Endothelial cell of umbilical vein (primary cell): ENCODE data around the gene PGLYRP1. TPM values are rescaled to one million over a fixed set of nuclear protein-coding genes. Genes with fewer than 3 reads are reported as not detected.

ENCODE experiments used
- BruUV-seq: library from RNA; stranded (reverse); fragments of 400-500 nt; replicated peaks from 2 replicates; lab custom pipeline; 2021; lab: Mats Ljungman, UMichigan
- CTCF ChIA-PET: fragments of 300-600, 350-600 bp; sonication (Branson Sonifier 250); formaldehyde crosslinking; loops from one replicate; lab custom pipeline; 2021; ENCODE audit warnings: antibody characterized with exemption, inconsistent platforms; lab: Charles Lee
- POLR2A ChIA-PET: fragments of 300-600, 350-600 bp; sonication (Branson Sonifier 250); formaldehyde crosslinking; loops from one replicate; lab custom pipeline; 2021; ENCODE audit warnings: antibody characterized with exemption, inconsistent platforms; lab: Charles Lee
- DNase-seq: peaks from one replicate; pipeline ENCODE4 v3.0.0-alpha.2; 2011; ENCODE audit warnings: low read depth, low spot score
- FAIRE-seq: peaks from 2 replicates; lab custom pipeline; 2011; peaks lifted over from hg19 to GRCh38; lab: Jason Lieb, UNC
- H2AFZ ChIP-seq: 2 replicates; pipeline ENCODE4 v1.6.0; 2012; ENCODE audit warnings: low read depth, low read length, control low read depth, inconsistent platforms
- H3K27ac ChIP-seq: 2 replicates; pipeline ENCODE4 v1.5.1; 2011; ENCODE audit warnings: low read depth, mild to moderate bottlenecking, control low read depth, low read length, moderate library complexity; ENCODE audit not compliant: insufficient read depth
- H3K27me3 ChIP-seq, 2 experiments: 2 replicates each; pipeline versions ENCODE4 v1.6.0 to v1.6.1; 2011; ENCODE audit warnings: low read length in 2 of 2, mixed read lengths in 1 of 2; ENCODE audit not compliant: control insufficient read depth in 2 of 2, insufficient read depth in 2 of 2
- H3K36me3 ChIP-seq, 2 experiments: 2 replicates in 1 of 2; 3 replicates in 1 of 2; pipeline ENCODE4 v1.5.1; 2011; ENCODE audit warnings: low read length in 2 of 2, mild to moderate bottlenecking in 1 of 2, moderate library complexity in 1 of 2; ENCODE audit not compliant: control insufficient read depth in 2 of 2, insufficient read depth in 2 of 2; ENCODE audit errors: extremely low read depth in 1 of 2
- H3K4me1 ChIP-seq: 3 replicates; pipeline ENCODE4 v1.5.1; 2011; ENCODE audit warnings: mild to moderate bottlenecking, low read length; ENCODE audit not compliant: control insufficient read depth, insufficient read depth; ENCODE audit errors: extremely low read depth
- H3K4me2 ChIP-seq: 2 replicates; pipeline ENCODE4 v1.6.1; 2011; ENCODE audit warnings: low read length, control low read depth, mixed read lengths; ENCODE audit not compliant: insufficient read depth
- H3K4me3 ChIP-seq, 3 experiments: fragments of 200-600 bp in 1 of 3; sonication (generic), shearing (Covaris generic) in 1 of 3; replicated peaks in 1 of 3; 2 replicates each; pipeline ENCODE4 v1.5.1; 2011 to 2016; ENCODE audit warnings: control low read depth in 3 of 3, low read length in 3 of 3, mild to moderate bottlenecking in 2 of 3, inconsistent platforms in 1 of 3, low read depth in 1 of 3, moderate library complexity in 1 of 3; ENCODE audit not compliant: insufficient read depth in 1 of 3
- H3K79me2 ChIP-seq: 2 replicates; pipeline ENCODE4 v1.6.0; 2012; ENCODE audit warnings: low read length, inconsistent platforms; ENCODE audit not compliant: control insufficient read depth, insufficient read depth
- H3K9ac ChIP-seq: replicated peaks from 2 replicates; pipeline ENCODE3; 2011; ENCODE audit warnings: low read length, control low read depth; ENCODE audit not compliant: insufficient read depth; ENCODE audit errors: extremely low read depth
- H3K9me1 ChIP-seq: replicated peaks from 3 replicates; pipeline ENCODE4 v1.6.0; 2011; ENCODE audit warnings: mild to moderate bottlenecking, low read length; ENCODE audit not compliant: control insufficient read depth, insufficient read depth; ENCODE audit errors: extremely low read depth
- H3K9me3 ChIP-seq: replicated peaks from 2 replicates; pipeline ENCODE4 v1.5.1; 2012; ENCODE audit warnings: low read length, inconsistent platforms; ENCODE audit not compliant: control insufficient read depth, insufficient read depth
- H4K20me1 ChIP-seq: replicated peaks from 2 replicates; pipeline ENCODE3; 2011; ENCODE audit warnings: mild to moderate bottlenecking, low read length; ENCODE audit not compliant: control insufficient read depth, insufficient read depth; ENCODE audit errors: extremely low read depth
- EZH2 ChIP-seq: IDR thresholded peaks from 2 replicates; pipeline ENCODE4 v1.6.1; 2012; ENCODE audit warnings: borderline replicate concordance, low read depth, mild to moderate bottlenecking, moderate library complexity, low read length, inconsistent platforms; ENCODE audit not compliant: severe bottlenecking
- FOS ChIP-seq: IDR thresholded peaks from 2 replicates; pipeline ENCODE4 v1.6.1; 2011; ENCODE audit warnings: mild to moderate bottlenecking, low read length, moderate library complexity, borderline replicate concordance; ENCODE audit not compliant: insufficient read depth
- GATA2 ChIP-seq: IDR thresholded peaks from 2 replicates; pipeline ENCODE4 v1.7.0; 2011; ENCODE audit warnings: low read depth, mild to moderate bottlenecking, moderate library complexity, mixed read lengths, low read length; ENCODE audit not compliant: insufficient read length, insufficient read depth
- JUN ChIP-seq: IDR thresholded peaks from 2 replicates; pipeline ENCODE4 v1.6.1; 2011; ENCODE audit warnings: borderline replicate concordance, low read depth; ENCODE audit not compliant: insufficient read length, insufficient read depth
- MYC ChIP-seq: IDR thresholded peaks from one replicate; pipeline ENCODE4 v1.6.1; 2011; ENCODE audit warnings: mild to moderate bottlenecking, low read depth, low read length
- POLR2A ChIP-seq: IDR thresholded peaks from 2 replicates; pipeline ENCODE4 v1.6.1; 2012; ENCODE audit warnings: low read depth, mild to moderate bottlenecking, control low read depth, low read length
- POLR2AphosphoS5 ChIP-seq: IDR thresholded peaks from 2 replicates; pipeline ENCODE4 v1.6.1; 2012; ENCODE audit warnings: low read depth, mild to moderate bottlenecking, control low read depth, low read length, moderate library complexity; ENCODE audit not compliant: insufficient read depth
- dilution Hi-C: fragments of 300-500 bp; cut with MboI; formaldehyde crosslinking; loops from one replicate; pipeline ENCODE4 v1.15.0; 2019; ENCODE audit warnings: low sequenced_read_pairs; ENCODE audit not compliant: extremely low pct_ligation_motif_present
- intact Hi-C: fragments of 100-400 bp; cut with micrococcal nuclease; formaldehyde crosslinking; loops from one replicate; pipeline ENCODE4 v1.10.0; 2022
- polyA plus RNA-seq, 4 experiments: library from polyadenylated mRNA; depleted of rRNA in 3 of 4; stranded (reverse) in 3 of 4; unstranded in 1 of 4; fragments of >200 nt; gene quantifications; 2 replicates each; pipeline versions ENCODE4 v1.2.1 to v1.2.3, GENCODE V29; 2011 to 2012; ENCODE audit warnings: missing spikeins in 1 of 4
- total RNA-seq: library from RNA; stranded (reverse); gene quantifications from 2 replicates; pipeline ENCODE4 v1.2.3, GENCODE V29; 2021
- TF ChIP-seq, protein P1 (sequence below): IDR thresholded peaks from 2 replicates; pipeline ENCODE4 v1.6.1; 2011; ENCODE audit not compliant: insufficient read depth, insufficient read length
- TF ChIP-seq, protein P2 (sequence below), 2 donors: IDR thresholded peaks; 1 replicate in 1 of 2; 2 replicates in 1 of 2; pipeline ENCODE4 v1.5.1; 2011; ENCODE audit warnings: low read length in 2 of 2, mild to moderate bottlenecking in 2 of 2, moderate library complexity in 2 of 2, control low read depth in 1 of 2, inconsistent platforms in 1 of 2, low read depth in 1 of 2; ENCODE audit not compliant: insufficient read depth in 1 of 2; ENCODE audit errors: extremely low read depth in 1 of 2

Gene PGLYRP1
- total and polyA plus RNA-seq, 2 donors (not counting 3 experiments of a cell fraction or from before 2014, with no cell fraction given), result not detected

GRCh38 chr19:45978156-45978555 lies 44.7 kb downstream of the PGLYRP1 start:
- Histone ChIP-seq H3K9me3 (no peaks in the 10 kb centered on the region), H4K20me1 (no peaks in the 10 kb centered on the region), H3K4me1 (no peaks in the 10 kb centered on the region), H3K4me3 (no peak overlapping the region), H3K4me2 (no peak overlapping the region), H3K9ac (no peak overlapping the region), H3K27me3 (peaks cover 2 to 4% of the 10 kb centered on the region in 2 experiments), H2AFZ (no peak overlapping the region), H3K79me2 (no peaks in the 10 kb centered on the region), H3K36me3 (no peaks in the 10 kb centered on the region), H3K9me1 (no peaks in the 10 kb centered on the region), H3K27ac (no peak overlapping the region)
- ChIA-PET CTCF (interaction anchor here (0.7 to 1.9 kb wide), 2 partner anchors 32 to 51 kb away, joined by 3 to 6 read pairs; no protein-coding TSS in a partner anchor), POLR2A (no interaction called here)
- BruUV-seq, result no TSS peak
- FAIRE-seq, result no peak
- DNase-seq, result no peak
- dilution Hi-C loops (no loop called here), intact Hi-C loops (no loop called here)
- TF ChIP-seq POLR2AphosphoS5 (no peak), EZH2 (no peak), JUN (no peak), MYC (no peak)
- TF ChIP-seq, protein P1, sequence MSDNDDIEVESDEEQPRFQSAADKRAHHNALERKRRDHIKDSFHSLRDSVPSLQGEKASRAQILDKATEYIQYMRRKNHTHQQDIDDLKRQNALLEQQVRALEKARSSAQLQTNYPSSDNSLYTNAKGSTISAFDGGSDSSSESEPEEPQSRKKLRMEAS, result no peak

DNA sequence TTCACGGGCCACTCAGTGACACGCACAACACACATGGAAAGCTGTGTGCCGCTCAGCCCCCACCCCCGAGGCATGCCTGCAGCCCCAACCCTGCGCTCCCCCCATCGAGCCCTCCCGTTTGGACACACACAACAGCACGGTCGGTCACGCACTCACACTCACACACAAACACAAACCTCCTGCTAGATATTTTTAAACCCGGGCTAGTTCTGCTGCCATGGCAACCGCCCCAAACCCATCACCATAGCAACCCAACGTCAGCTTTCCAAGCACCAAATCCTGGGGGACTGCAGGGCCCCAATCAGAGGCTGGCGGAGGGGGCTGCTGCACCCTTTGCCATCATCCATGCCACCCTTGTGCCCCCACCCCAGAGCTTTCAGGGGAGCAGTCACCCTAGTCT lies 46.7 kb downstream of the PGLYRP1 start:
- H2AFZ ChIP-seq, result no peak overlapping the region
- intact Hi-C loops (no loop called here), dilution Hi-C loops (no loop called here)
- TF ChIP-seq, protein P2, sequence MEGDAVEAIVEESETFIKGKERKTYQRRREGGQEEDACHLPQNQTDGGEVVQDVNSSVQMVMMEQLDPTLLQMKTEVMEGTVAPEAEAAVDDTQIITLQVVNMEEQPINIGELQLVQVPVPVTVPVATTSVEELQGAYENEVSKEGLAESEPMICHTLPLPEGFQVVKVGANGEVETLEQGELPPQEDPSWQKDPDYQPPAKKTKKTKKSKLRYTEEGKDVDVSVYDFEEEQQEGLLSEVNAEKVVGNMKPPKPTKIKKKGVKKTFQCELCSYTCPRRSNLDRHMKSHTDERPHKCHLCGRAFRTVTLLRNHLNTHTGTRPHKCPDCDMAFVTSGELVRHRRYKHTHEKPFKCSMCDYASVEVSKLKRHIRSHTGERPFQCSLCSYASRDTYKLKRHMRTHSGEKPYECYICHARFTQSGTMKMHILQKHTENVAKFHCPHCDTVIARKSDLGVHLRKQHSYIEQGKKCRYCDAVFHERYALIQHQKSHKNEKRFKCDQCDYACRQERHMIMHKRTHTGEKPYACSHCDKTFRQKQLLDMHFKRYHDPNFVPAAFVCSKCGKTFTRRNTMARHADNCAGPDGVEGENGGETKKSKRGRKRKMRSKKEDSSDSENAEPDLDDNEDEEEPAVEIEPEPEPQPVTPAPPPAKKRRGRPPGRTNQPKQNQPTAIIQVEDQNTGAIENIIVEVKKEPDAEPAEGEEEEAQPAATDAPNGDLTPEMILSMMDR (IDR thresholded peaks at IDR 0.05; ENCODE audit: extremely low read depth in 1 of 2, insufficient read depth in 1 of 2, low read depth in 1 of 2, low read length in 2 of 2), result no peak
- TF ChIP-seq MYC, result no peak
- no peak for TF ChIP-seq GATA2
- TF ChIP-seq, protein P1, result no peak
- TF ChIP-seq POLR2AphosphoS5, result no peak
- TF ChIP-seq POLR2A, result no peak
- TF ChIP-seq JUN, result no peak
- no peak for TF ChIP-seq EZH2
- no peak for TF ChIP-seq FOS
- no peaks in the 10 kb centered on the region for H3K9me3 ChIP-seq
- H3K27ac ChIP-seq, result no peak overlapping the region
- H3K79me2 ChIP-seq, result peaks cover 9% of the 10 kb centered on the region
- H3K4me3 ChIP-seq, result no peak overlapping the region
- CTCF ChIA-PET, result no interaction called here
- H3K4me1 ChIP-seq, result peaks cover 15% of the 10 kb centered on the region
- no peaks in the 10 kb centered on the region for H3K9me1 ChIP-seq
- no peak overlapping the region for H3K9ac ChIP-seq
- POLR2A ChIA-PET, result no interaction called here
- BruUV-seq, result no TSS peak
- no peak overlapping the region for H3K4me2 ChIP-seq
- no peaks in the 10 kb centered on the region for H3K36me3 ChIP-seq
- H4K20me1 ChIP-seq, result no peaks in the 10 kb centered on the region
- FAIRE-seq (no peak), DNase-seq (no peak)
- H3K27me3 ChIP-seq, result peaks cover 2 to 4% of the 10 kb centered on the region in 2 experiments
